Raji (cell line): ENCODE measurements around the gene UBE2H.
A peak's percentile ranks its signal among the peaks of the same experiment; 100 is the strongest.

ENCODE experiments used
- POLR2A ChIP-seq: IDR thresholded peaks from 2 replicates; pipeline ENCODE4 v1.6.1; 2011; ENCODE audit warnings: low read depth, low read length, control low read depth; ENCODE audit not compliant: insufficient read depth

Gene UBE2H

GRCh38 chr7:129958643-129959470 is 6.1 kb upstream of the UBE2H start:
- no peak for TF ChIP-seq POLR2A

DNA sequence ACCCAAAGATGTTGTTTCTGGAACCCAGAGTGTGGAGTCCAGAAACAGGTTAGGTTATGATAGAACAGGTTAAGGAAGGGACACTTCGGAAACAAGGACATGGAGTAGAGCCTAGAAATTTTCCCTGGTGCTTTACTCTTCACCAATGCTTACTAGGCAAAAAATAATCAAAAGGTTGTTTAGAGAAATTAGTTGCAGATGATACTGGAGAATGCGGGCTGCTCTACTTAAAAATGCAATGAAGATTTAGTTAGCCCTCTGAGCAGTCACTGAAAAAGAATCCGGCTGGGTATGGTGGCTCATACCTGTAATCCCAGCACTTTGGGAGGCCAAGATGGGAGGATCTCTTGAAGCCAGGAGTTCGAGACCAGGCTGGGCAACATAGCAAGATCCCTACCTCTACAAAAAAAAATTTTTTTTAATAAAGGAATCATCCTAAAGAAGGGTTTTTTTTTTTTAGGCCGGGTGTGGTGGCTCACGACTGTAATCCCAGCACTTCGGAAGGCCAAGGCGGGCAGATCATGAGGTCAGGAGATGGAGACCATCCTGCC is 3.3 kb upstream of the UBE2H start:
- no peak for TF ChIP-seq POLR2A

- no peak for TF ChIP-seq POLR2A
Measured at GRCh38 chr7:129952086-129952652, 591 bp downstream of the UBE2H start.

DNA sequence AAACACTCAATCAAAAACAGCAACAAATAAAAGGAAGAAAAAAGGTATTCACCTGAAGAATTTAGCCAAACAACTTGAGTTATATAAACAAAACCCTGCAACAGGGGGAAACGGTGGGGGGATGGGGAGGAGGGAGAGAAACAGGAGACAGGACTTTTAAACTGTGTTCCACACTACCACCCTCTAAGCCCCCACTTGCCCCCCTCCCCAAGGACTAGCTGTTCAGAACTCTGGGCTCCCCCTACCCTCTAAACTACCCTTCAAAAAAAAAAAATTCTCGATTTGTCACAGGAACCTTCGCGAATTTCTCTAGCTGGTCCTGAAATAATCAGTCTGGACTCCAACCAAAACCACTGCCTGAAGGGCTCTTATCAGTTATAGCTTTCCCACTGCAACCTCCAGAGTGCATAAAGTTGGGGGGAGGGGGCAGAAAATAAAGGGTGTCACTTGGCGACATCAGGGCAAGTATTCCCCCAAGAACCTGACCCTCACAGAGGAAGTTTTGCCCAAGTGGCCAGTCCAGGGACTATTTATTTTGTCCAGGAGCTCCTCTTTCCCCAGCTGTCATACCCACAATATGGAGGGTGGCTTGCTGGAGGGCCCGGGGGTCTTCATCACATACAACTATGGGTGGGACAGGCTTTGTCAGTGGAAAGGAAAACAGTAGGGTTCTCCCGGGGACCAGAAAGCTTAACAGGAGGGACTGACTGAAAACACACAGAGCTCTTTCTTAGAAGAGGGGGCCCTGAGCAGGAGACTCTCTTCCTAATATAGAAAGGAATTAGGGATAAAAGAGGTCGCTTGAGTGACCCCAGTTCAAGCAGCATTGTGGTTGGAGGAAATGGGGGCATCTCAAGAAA is 1.3 kb downstream of the UBE2H start:
- TF ChIP-seq POLR2A = no peak

GRCh38 chr7:129950933-129951225 is 1.9 kb downstream of the UBE2H start:
- no peak for TF ChIP-seq POLR2A

DNA sequence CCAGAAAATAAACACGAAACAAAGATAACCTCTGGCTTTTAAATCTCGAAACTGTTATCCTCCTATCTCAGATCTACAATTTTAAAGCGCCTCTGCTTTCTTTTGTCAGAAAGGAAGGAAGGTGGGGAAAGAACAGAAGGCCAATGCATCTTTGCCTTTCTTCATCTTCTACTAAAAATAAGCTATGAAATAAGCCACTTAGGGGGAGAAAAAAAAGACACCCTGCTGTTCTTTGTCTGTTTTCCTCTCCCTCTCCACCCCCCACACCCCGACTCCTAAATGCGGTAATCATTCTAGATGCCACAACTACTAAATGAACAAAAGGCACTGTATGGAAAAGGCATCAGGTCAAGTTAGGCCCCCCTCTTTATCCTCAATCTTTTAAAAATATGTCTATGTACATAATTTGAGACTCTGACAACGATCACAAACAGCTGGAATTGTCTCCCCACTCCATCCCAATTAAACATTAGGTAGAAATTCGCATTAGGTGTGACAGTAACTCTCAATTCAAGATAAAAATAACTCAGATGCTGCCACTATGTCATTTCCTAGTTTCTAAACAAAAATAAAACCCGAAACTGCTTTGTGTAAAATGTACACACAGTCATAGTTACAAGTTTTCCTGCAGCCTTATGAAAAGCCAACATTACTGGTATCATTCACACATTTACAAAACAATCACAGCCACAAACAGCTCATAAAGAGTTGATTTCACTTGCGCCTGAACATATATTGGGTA is 2.4 kb downstream of the UBE2H start:
- no peak for TF ChIP-seq POLR2A

DNA sequence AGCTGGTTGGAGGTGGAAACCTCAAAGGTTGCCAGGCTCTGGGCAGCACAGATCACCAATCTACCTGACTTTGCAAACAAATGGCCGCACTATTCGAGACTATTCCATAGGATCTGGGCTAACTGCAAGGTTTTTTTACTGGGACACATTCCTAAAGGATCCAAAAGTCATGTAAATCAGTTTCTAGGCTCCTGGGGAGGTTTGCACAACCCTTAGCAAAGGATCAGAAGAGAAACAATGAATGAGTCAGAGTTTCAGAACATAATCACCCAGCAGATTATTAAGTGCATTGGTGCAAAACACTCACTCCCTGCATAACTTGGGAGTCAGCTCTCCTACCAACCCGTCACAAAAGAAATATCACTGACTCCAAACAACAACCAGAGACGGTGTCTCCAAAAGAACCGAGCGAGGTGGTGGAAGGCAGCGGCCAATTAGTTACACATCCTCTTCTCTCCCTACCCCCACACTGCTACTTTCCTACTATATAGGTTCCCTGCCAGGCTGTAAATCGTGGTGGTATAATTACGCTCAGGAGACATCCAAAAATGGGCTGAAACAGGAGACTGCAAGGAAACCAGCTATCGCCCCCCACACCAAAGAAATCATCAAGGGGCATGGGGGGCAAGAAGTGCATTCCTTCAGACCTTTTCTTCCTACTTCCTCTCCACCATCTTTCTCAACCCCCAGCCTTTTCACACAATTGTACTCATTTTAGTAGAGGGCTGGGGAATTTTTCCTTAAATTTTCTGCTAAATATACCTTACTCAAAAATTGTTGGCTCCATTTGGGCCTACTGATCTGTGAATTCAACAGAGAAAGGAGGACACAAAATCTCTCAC is 3.2 kb downstream of the UBE2H start:
- no peak for TF ChIP-seq POLR2A

GRCh38 chr7:129948877-129949291 is 3.9 kb downstream of the UBE2H start:
- TF ChIP-seq POLR2A = peak; percentile 47

DNA sequence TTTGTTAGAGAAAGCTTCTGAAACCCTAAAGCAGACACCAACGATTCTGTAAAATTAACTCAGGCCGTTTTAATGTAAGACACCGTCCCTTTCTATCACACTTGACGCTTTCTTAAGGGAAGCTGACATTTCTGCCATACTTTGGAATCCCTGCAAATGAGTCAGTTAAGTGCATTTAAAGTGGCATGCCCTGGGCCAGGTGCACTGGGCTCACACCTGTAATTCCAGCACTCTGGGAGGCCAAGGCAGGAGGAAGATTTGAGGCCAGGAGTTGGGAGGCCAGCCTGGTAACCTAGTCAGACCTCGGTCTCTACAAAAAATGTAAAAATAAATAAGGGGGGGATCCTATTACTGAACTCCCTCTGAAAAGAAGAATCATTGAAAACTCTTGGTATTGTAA is 4.4 kb downstream of the UBE2H start:
- no peak for TF ChIP-seq POLR2A

DNA sequence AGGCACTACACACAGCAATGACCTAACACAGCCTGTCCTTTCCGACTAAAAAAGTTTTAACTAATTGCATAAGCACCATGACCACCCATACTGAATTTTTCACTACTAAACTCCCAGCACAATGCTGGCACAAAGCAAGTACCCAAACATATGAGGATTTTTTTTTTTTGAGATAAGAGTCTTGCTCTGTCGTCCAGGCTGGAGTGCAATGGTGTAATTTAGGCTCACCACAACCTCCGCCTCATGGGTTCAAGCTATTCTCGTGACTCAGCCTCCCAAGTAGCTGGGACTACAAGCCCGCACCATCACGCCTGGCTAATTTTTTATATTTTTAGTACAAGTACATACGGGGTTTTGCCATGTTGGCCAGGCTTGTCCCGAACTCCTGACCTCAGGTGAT is 5.1 kb downstream of the UBE2H start:
- no peak for TF ChIP-seq POLR2A

- TF ChIP-seq POLR2A = no peak
Measured at GRCh38 chr7:129947049-129947448, 5.7 kb downstream of the UBE2H start.

GRCh38 chr7:129946282-129946681 is 6.5 kb downstream of the UBE2H start:
- TF ChIP-seq POLR2A = no peak

- TF ChIP-seq POLR2A = no peak
Measured at GRCh38 chr7:129943352-129943751, 9.4 kb downstream of the UBE2H start.

DNA sequence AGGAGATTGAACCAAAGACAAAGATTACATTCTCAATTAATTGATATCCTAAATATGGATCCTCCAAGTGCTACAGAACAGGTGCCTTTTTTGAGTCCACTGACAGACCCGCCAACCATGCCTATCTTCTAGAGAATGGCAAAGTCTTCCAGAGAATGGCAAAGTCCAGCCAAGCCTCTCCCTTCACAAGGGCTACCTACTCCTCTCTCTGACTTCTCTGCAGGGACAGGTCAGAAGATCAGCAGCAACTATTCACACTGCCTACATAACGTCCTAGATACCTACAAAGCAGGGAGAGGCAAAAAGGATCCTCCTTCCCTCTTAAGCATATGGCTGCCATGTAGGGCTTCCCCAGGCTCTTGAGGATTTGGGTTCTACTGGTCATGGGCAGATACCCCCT is 12.4 kb downstream of the UBE2H start:
- TF ChIP-seq POLR2A = no peak

- TF ChIP-seq POLR2A = no peak
Measured at GRCh38 chr7:129939881-129940280, 12.9 kb downstream of the UBE2H start.

DNA sequence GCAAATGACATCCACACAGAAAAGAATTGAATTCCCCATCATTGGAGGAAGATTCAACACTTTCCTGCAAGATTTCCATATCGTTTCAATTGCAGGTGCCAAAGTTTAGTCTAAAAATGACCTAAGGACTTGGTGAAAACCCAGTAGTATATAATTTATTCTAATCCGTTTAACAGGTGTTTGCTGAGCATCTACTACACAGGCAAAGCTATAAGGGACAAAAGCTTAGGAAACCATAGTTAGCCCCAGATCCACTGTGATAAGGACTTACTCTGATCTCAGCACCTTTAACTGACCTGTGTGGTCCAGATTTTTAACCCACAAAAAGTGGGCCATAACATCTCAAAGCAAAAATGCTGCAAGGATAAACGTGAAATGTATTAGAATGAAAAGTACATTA is 19.1 kb downstream of the UBE2H start:
- no peak for TF ChIP-seq POLR2A
